HCT116 (cell line): Measurements from ENCODE around the gene RPS13. TPM values are rescaled to one million over a fixed set of nuclear protein-coding genes. Genes with fewer than 3 reads are reported as not detected.

Experiments used
- total RNA-seq: library from RNA; stranded (reverse); gene quantifications from one replicate; pipeline ENCODE4 v1.2.1, GENCODE V29; 2021; ENCODE audit not compliant: unreplicated experiment

The RPS13 gene
- total RNA-seq, 1 experiment from 2014 or later: 1,312 TPM

Other genes starting within 250 kb of the RPS13 start
- gene PLEKHA7, start 63.3 kb downstream of the RPS13 start, total RNA-seq: 7.2 TPM
- 51.6 TPM for gene PIK3C2A, start 130.3 kb upstream of the RPS13 start, total RNA-seq
- 40.6 TPM for gene NUCB2, start 199.1 kb upstream of the RPS13 start, total RNA-seq